ENCODE data around the gene ERN2. TPM values are rescaled to one million over a fixed set of nuclear protein-coding genes. Genes with fewer than 3 reads are reported as not detected.
"Not testable (repeated sequence)": the region's sequence is repeated elsewhere in the genome, so short reads cannot be mapped to it uniquely, and the experiment has no call there.

ERN2 gene
- polyA plus RNA-seq, 3 donors: not detected

DNA sequence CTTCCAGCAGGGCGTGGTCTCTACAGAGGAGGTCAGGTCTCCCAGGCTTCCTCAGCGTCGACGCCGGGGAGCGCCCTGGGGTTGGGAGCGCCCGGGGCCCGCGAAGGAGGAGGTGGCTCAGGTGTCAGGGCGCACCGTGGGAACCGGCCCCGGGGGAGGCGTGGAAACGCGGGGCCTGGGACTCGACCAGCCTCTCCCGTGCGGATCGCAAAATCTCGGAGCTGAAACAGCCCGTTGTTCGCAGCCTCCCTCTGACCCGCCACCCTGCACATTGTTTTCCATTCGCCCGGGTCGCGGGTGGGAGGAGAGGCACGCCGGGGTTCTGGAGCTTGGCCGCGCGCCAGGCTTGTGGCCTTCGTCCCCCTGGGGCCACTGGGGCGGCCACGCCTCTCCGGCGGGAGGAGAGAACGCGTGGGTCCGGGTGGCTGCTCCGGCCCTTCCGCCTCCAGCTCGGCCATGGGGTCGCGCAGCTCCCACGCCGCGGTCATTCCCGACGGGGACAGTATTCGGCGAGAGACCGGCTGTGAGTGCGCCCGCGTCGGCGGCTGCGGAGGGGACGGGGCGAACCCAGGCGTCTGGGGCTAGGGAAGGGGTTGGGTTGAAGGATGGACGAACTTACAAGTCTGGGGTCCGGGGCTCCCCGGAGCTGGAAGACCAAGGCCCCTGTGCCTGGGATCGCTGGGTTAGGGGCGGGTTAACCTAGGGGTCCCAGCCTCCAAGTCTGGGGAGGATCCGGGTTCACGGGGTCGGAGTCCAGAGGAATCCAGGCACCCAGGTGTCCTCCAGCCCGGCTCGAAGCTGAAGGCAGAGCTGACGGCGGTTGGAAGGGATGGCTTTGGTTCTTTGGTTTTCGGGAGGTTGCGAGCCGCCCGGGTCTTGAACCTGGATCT lies 41.8 kb upstream of the ERN2 start, which contains the start of gene CHP2:
Gene CHP2 (plus strand): TSS at position 433 of the 890 bp plus-strand sequence. CDS start 24 bp downstream, at position 457.
- H3K27ac Mint-ChIP-seq: no peak within 1 kb of the TSS
- H3K9me3 Mint-ChIP-seq: peaks cover 0 to 7% (median 3%) of the 10 kb centered on the region in 7 donors
- H3K9me3 ChIP-seq (replicated peaks in 1 of 2; ENCODE audit: control insufficient read depth in 1 of 2, insufficient read depth in 1 of 2, low read length in 2 of 2): peaks cover 0 to 16% of the 10 kb centered on the region in 2 donors
- H3K36me3 ChIP-seq (replicated peaks in 1 of 2; ENCODE audit: control insufficient read depth in 1 of 2, insufficient read depth in 2 of 2, low read length in 2 of 2): no peaks in the 10 kb centered on the region
- peak within 1 kb of the TSS; percentile 26 for H2AFZ ChIP-seq (ENCODE audit: insufficient read depth, low read depth, low read length, poor library complexity, severe bottlenecking)
- H3K4me3 Mint-ChIP-seq: peak within 1 kb of the TSS in 1 of 2 donors; percentile 77
- 6% methylated on average over 77 of the region's 80 CpGs for WGBS (ENCODE audit: insufficient coverage)
- TF ChIP-seq, protein P1, sequence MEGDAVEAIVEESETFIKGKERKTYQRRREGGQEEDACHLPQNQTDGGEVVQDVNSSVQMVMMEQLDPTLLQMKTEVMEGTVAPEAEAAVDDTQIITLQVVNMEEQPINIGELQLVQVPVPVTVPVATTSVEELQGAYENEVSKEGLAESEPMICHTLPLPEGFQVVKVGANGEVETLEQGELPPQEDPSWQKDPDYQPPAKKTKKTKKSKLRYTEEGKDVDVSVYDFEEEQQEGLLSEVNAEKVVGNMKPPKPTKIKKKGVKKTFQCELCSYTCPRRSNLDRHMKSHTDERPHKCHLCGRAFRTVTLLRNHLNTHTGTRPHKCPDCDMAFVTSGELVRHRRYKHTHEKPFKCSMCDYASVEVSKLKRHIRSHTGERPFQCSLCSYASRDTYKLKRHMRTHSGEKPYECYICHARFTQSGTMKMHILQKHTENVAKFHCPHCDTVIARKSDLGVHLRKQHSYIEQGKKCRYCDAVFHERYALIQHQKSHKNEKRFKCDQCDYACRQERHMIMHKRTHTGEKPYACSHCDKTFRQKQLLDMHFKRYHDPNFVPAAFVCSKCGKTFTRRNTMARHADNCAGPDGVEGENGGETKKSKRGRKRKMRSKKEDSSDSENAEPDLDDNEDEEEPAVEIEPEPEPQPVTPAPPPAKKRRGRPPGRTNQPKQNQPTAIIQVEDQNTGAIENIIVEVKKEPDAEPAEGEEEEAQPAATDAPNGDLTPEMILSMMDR (IDR thresholded peaks at IDR 0.05): no peak
- H3K9ac ChIP-seq (ENCODE audit: insufficient read depth, low read length, poor library complexity, severe bottlenecking): no peak within 1 kb of the TSS
- H3K27me3 ChIP-seq (ENCODE audit: control insufficient read depth in 2 of 2, insufficient read depth in 2 of 2, low read length in 2 of 2): peaks cover 41 to 79% of the 10 kb centered on the region in 2 donors
- H3K4me3 ChIP-seq (replicated peaks in 1 of 3; ENCODE audit: low read depth in 2 of 3, low read length in 3 of 3): no peak within 1 kb of the TSS
- H3K4me1 Mint-ChIP-seq: peaks cover 6% of the 10 kb centered on the region
- H3K4me1 ChIP-seq (ENCODE audit: control insufficient read depth in 1 of 2, insufficient read depth in 2 of 2, low read length in 2 of 2): peaks cover 6 to 8% of the 10 kb centered on the region in 2 donors
- intact Hi-C loops (cut with micrococcal nuclease): no loop called here
- no peak for DNase-seq
- no peak within 1 kb of the TSS for H3K27ac ChIP-seq (ENCODE audit: low read depth in 1 of 2, low read length in 2 of 2)
- peaks cover 72 to 76% (median 75%) of the 10 kb centered on the region in 3 donors for H3K27me3 Mint-ChIP-seq (ENCODE audit: low read depth in 3 of 3)
- H4K20me1 ChIP-seq (ENCODE audit: insufficient read depth, low read length): no peaks in the 10 kb centered on the region
- peaks cover 0 to 3% of the 10 kb centered on the region in 2 donors for H3K36me3 Mint-ChIP-seq
- no peaks in the 10 kb centered on the region for H3K79me2 ChIP-seq (ENCODE audit: insufficient read depth, low read length)
- H3K4me2 ChIP-seq (replicated peaks; ENCODE audit: extremely low read depth, low read length, poor library complexity, severe bottlenecking): peak within 1 kb of the TSS; percentile 37

DNA sequence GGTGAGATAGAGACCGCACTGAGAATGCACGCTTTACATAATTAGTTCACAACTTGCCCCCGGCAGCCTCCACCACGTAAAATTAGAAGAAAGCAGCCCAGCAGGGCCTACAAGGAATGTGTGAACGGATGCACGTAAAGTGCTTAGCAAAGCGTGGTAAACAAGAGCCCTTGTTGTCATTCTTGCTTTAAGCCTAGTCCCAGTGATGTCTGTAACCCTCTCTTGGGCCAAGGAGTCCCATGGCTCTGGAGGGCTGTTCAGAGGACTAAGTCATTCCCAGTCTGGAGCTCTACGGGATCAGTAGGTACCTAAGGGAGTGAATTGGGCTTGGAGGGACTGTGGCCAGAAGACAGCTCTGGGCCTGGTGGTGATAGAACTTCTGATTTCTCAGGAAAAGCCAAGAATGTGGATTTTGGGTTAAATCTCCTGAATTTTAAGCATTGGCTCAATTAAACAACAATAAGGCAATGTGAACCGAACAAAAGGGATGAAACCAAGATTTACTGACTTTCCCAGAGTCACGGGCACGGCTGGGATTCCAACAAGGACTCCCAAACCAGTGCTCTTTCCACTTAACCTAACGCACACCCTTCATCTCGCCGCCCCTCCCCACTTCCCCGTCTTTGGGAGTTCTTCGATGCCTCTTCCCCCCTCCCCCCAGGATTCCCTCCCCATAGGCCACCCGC lies 41.0 kb upstream of the ERN2 start:
- no peak overlapping the region for H3K27ac Mint-ChIP-seq
- Histone ChIP-seq H3K36me3 (replicated peaks in 1 of 2; ENCODE audit: control insufficient read depth in 1 of 2, insufficient read depth in 2 of 2, low read length in 2 of 2) (no peaks in the 10 kb centered on the region), H3K27ac (ENCODE audit: low read depth in 1 of 2, low read length in 2 of 2) (no peak overlapping the region), H3K27me3 (ENCODE audit: control insufficient read depth in 2 of 2, insufficient read depth in 2 of 2, low read length in 2 of 2) (peaks cover 41 to 74% of the 10 kb centered on the region in 2 donors), H3K79me2 (ENCODE audit: insufficient read depth, low read length) (no peaks in the 10 kb centered on the region), H3K9me3 (replicated peaks in 1 of 2; ENCODE audit: control insufficient read depth in 1 of 2, insufficient read depth in 1 of 2, low read length in 2 of 2) (peaks cover 0 to 16% of the 10 kb centered on the region in 2 donors), H3K4me3 (replicated peaks in 1 of 3; ENCODE audit: low read depth in 2 of 3, low read length in 3 of 3) (no peak overlapping the region), H4K20me1 (ENCODE audit: insufficient read depth, low read length) (no peaks in the 10 kb centered on the region), H2AFZ (ENCODE audit: insufficient read depth, low read depth, low read length, poor library complexity, severe bottlenecking) (peak overlapping the region; percentile 26), H3K4me2 (replicated peaks; ENCODE audit: extremely low read depth, low read length, poor library complexity, severe bottlenecking) (peak overlapping the region; percentile 37), H3K9ac (ENCODE audit: insufficient read depth, low read length, poor library complexity, severe bottlenecking) (no peak overlapping the region), H3K4me1 (ENCODE audit: control insufficient read depth in 1 of 2, insufficient read depth in 2 of 2, low read length in 2 of 2) (peaks cover 6 to 8% of the 10 kb centered on the region in 2 donors)
- peaks cover 69 to 79% (median 75%) of the 10 kb centered on the region in 3 donors for H3K27me3 Mint-ChIP-seq (ENCODE audit: low read depth in 3 of 3)
- WGBS (ENCODE audit: insufficient coverage): 66% methylated on average over 13 of the region's 17 CpGs
- peak overlapping the region in 1 of 2 donors; percentile 72 for H3K4me3 Mint-ChIP-seq
- H3K4me1 Mint-ChIP-seq: peaks cover 6% of the 10 kb centered on the region
- peaks cover 0 to 7% (median 3%) of the 10 kb centered on the region in 7 donors for H3K9me3 Mint-ChIP-seq
- peaks cover 0 to 3% of the 10 kb centered on the region in 2 donors for H3K36me3 Mint-ChIP-seq
- DNase-seq: no peak
- TF ChIP-seq, protein P1 (IDR thresholded peaks at IDR 0.05): no peak
- intact Hi-C loops (cut with micrococcal nuclease): no loop called here

DNA sequence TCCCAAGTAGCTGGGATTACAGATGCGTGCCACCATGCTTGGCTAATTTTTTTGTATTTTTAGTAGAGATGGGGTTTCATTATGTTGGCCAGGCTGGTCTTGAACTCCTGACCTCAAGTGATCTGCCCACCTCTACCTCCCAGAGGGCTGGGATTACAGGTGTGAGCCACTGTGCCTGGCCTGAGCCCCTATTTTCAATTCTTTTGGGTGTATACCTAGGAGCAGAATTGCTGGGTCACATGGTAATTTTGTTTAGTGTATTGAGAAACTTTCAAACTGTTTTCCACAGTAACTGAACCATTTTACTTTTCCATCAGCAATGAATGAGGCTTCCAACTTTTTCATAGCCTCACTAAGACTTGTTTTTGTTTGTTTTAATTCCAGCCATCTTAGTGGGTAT lies 38.0 kb upstream of the ERN2 start:
- H3K4me3 Mint-ChIP-seq; DNase-seq; H2AFZ ChIP-seq (ENCODE audit: insufficient read depth, low read depth, low read length, poor library complexity, severe bottlenecking); H3K79me2 ChIP-seq (ENCODE audit: insufficient read depth, low read length); H3K36me3 Mint-ChIP-seq; H3K4me1 Mint-ChIP-seq; H3K4me2 ChIP-seq (replicated peaks; ENCODE audit: extremely low read depth, low read length, poor library complexity, severe bottlenecking); H3K36me3 ChIP-seq (replicated peaks in 1 of 2; ENCODE audit: control insufficient read depth in 1 of 2, insufficient read depth in 2 of 2, low read length in 2 of 2); H3K27ac ChIP-seq (ENCODE audit: low read depth in 1 of 2, low read length in 2 of 2); H3K4me3 ChIP-seq (replicated peaks in 1 of 3; ENCODE audit: low read depth in 2 of 3, low read length in 3 of 3); H3K4me1 ChIP-seq (ENCODE audit: control insufficient read depth in 1 of 2, insufficient read depth in 2 of 2, low read length in 2 of 2); H3K27ac Mint-ChIP-seq; H3K9me3 Mint-ChIP-seq; intact Hi-C loops (cut with micrococcal nuclease); H4K20me1 ChIP-seq (ENCODE audit: insufficient read depth, low read length); H3K9ac ChIP-seq (ENCODE audit: insufficient read depth, low read length, poor library complexity, severe bottlenecking): not testable (repeated sequence)
- Histone ChIP-seq H3K27me3 (ENCODE audit: control insufficient read depth in 2 of 2, insufficient read depth in 2 of 2, low read length in 2 of 2) (peaks cover 33 to 48% of the 10 kb centered on the region in 2 donors), H3K9me3 (replicated peaks in 1 of 2; ENCODE audit: control insufficient read depth in 1 of 2, insufficient read depth in 1 of 2, low read length in 2 of 2) (peaks cover 0 to 12% of the 10 kb centered on the region in 2 donors)
- H3K27me3 Mint-ChIP-seq (ENCODE audit: low read depth in 3 of 3): peaks cover 53 to 75% (median 61%) of the 10 kb centered on the region in 3 donors
- no CpG with 5 or more reads among the region's 1 CpG for WGBS (ENCODE audit: insufficient coverage)
